Activated naive CD4-positive, alpha-beta T cell (primary cell): ENCODE data around the gene RAPGEFL1.
"Not testable (repeated sequence)": the region's sequence is repeated elsewhere in the genome, so short reads cannot be mapped to it uniquely, and the experiment has no call there.

ENCODE experiments used
- DNase-seq, 4 experiments: peaks; one replicate each; lab custom pipeline; 2025; lab: John Stamatoyannopoulos, UW

The RAPGEFL1 gene

GRCh38 chr17:40177275-40177874 is at the start of gene RAPGEFL1:
Gene RAPGEFL1, plus strand, starts transcription at chr17:40177470. Its CDS starts 392 bp downstream, at chr17:40177862.
- DNase-seq: peak; percentile 51 to 79 (median 62)

- DNase-seq: no peak
Measured at GRCh38 chr17:40129498-40129897, 47.8 kb upstream of the RAPGEFL1 start.

GRCh38 chr17:40130352-40131042 is 46.8 kb upstream of the RAPGEFL1 start:
- no peak for DNase-seq

GRCh38 chr17:40134184-40134583 is 43.1 kb upstream of the RAPGEFL1 start:
- DNase-seq: no peak

GRCh38 chr17:40135817-40136216 is 41.5 kb upstream of the RAPGEFL1 start:
- no peak for DNase-seq

GRCh38 chr17:40139566-40140058 is 37.7 kb upstream of the RAPGEFL1 start:
- no peak for DNase-seq

- not testable (repeated sequence) for DNase-seq
Measured at GRCh38 chr17:40143166-40143565, 34.1 kb upstream of the RAPGEFL1 start.

- no peak for DNase-seq
Measured at GRCh38 chr17:40145476-40145875, 31.8 kb upstream of the RAPGEFL1 start.

GRCh38 chr17:40148527-40148926 is 28.7 kb upstream of the RAPGEFL1 start:
- DNase-seq: no peak

- no peak for DNase-seq
Measured at GRCh38 chr17:40150276-40150675, 27.0 kb upstream of the RAPGEFL1 start.

GRCh38 chr17:40151414-40151963 is 25.8 kb upstream of the RAPGEFL1 start:
- DNase-seq: no peak

GRCh38 chr17:40153603-40154236 is 23.6 kb upstream of the RAPGEFL1 start:
- DNase-seq: no peak

GRCh38 chr17:40157973-40158372 is 19.3 kb upstream of the RAPGEFL1 start:
- DNase-seq: no peak

- DNase-seq: no peak
Measured at GRCh38 chr17:40158438-40159013, 18.7 kb upstream of the RAPGEFL1 start.

GRCh38 chr17:40159456-40159855 is 17.8 kb upstream of the RAPGEFL1 start:
- DNase-seq: no peak

- DNase-seq: no peak
Measured at GRCh38 chr17:40167685-40168261, 9.5 kb upstream of the RAPGEFL1 start.

GRCh38 chr17:40168262-40168832 is 8.9 kb upstream of the RAPGEFL1 start:
- no peak for DNase-seq

- DNase-seq: no peak
Measured at GRCh38 chr17:40170325-40170724, 6.9 kb upstream of the RAPGEFL1 start.

GRCh38 chr17:40171750-40172149 is 5.5 kb upstream of the RAPGEFL1 start:
- no peak for DNase-seq

- no peak for DNase-seq
Measured at GRCh38 chr17:40173091-40173777, 4.0 kb upstream of the RAPGEFL1 start.

- no peak for DNase-seq
Measured at GRCh38 chr17:40173778-40174135, 3.5 kb upstream of the RAPGEFL1 start.
